Subcutaneous adipose tissue (tissue), 4 donors: ENCODE measurements around the gene ZNF236. TPM values are rescaled to one million over a fixed set of nuclear protein-coding genes. Genes with fewer than 3 reads are reported as not detected.

ENCODE experiments used
- CTCF ChIP-seq: fragments of 450-650 bp; IDR thresholded peaks from one replicate; pipeline ENCODE4 v1.5.1; 2016; ENCODE audit warnings: low read depth, mild to moderate bottlenecking, control low read depth, antibody characterized with exemption, moderate library complexity
- total RNA-seq, 4 donors: library from RNA; depleted of rRNA; stranded (reverse); fragments of >200 nt; gene quantifications; one replicate each; pipeline ENCODE4 v1.1.0, GENCODE V29; 2016

Gene ZNF236
- total RNA-seq, 4 donors from 2014 or later: 11.4 to 15.5 (median 13.8) TPM

- no peak for TF ChIP-seq CTCF
Observed at GRCh38 chr18:76938619-76939018, 116.3 kb downstream of the ZNF236 start.

DNA sequence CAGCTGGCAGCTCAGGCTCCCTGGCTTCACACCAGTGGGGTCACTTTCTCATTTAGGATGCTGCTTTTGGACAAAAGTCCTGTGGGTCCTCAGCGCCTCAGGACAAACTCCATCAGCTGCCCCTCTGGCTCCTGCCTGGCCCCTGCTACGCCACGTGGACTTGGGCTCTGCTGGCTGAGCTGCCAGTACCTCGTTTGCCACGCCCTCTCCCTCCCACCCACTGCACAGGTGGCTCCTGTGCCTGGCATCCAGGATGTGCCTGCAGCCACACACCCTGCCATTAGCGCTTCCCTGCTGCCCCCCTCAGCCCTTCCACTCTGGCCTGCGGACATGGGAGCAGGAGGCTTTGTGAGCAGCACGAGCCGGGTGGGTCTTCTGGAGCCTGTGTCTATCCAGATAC, 118.9 kb downstream of the ZNF236 start:
- TF ChIP-seq CTCF: no peak

DNA sequence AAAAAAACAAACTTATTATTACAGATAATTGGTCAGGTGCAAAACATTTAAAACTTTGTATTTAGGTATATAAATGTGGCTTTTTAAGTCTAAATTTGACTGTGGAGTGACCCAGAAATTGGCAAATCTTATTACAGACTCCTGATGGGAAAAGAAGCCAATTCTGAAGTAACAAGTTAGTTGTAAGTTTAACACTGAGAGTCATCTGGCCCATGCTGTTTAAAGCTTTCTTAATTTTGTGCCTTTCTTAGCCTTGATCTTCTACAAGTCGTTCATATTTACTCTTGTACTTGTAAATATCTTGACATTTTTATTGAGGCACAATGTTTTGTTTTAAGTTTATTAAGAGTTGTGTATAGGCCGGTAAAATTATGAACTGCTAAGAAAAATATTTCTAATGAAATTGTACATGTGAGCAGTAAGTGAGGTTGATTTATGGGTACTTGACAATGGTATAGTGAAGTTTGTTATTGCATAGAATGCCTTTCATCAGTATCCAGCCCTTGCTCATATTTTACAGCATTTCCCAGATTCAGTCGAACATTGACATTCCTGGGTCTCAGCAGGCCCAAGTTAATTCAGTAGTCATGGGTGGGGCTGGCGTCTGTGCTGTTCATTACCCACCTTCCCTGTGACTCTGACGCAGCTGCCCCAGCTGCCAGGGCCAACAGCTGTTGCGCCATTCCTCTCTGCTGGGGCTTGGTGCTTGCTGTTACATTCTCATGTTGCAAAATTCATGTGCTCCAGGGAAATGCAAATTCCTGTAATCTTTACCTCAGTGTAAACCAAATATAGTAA, 121.4 kb downstream of the ZNF236 start:
- TF ChIP-seq CTCF: no peak

DNA sequence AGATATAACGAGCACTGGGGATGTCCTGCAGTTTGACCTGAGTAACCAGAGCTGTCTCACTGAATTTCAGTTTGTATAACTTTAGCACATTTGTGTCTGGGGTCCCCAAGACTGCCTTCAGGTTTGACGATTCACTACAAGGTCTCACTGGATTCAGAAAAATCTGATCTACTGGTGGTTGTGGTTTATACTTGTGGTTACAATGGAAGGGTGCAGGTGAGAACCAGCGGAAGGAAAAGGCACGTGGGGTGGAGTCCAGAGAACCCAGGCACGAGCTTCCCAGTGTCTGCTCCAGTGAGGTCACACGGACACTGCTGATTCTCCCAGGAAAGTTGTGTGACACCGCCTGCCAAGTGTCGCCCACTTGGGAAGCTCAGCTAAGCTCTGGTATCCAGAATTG, 126.0 kb downstream of the ZNF236 start:
- no peak for TF ChIP-seq CTCF

DNA sequence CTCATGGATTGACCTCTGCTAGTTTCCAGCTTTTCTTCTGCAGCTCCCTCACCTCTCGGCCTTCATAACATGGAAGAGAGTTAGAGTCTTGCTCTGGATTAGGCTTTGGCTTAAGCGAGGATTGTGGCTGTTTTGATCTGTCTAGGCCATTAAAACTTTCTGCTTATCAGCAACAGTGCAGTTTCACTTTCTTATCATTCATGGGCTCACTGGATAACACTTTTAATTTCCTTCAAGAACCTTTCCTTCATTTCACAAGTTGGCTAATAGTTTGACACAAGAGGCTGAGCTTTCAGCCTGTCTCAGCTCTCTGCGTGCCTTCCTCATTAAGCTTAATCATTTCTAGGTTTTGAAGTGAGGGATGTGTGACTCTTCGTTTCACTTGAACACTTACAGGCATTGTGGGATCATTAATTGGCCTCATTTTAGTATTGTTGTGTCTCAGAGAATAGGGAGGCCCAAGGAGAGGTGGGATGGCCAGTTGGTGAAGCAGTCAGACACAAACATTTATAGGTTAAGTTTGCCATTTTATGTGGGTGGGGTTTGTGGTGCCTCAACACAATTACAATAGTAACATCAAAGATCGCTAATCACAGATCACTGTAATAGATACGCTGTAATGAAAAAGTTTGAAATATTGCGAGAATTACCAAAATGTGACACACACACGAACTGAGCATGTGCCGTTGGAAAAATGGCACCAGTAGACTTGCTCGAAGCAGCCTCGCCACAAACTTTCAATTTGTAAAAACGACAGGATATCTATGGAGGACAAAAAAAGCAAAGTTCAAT, 129.3 kb downstream of the ZNF236 start:
- no peak for TF ChIP-seq CTCF

DNA sequence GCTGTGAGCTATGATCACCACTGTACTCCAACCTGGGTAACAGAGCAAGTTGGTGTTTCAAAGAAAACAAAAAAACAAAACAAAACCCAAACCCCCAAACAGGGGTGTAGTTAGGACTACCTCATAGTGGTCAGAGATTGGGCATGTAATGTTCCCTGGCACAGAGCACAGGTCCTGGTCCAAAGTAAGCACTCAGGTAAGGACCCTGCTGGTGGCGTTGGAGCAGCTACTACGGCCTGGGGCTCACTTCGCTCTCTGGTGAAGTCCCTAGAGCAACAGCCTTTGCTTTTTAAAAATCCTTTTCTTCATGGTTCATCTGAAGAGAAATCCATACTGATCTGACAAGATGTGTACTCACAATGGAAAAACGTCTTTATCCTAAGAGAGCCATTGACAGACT, 130.4 kb downstream of the ZNF236 start:
- no peak for TF ChIP-seq CTCF

DNA sequence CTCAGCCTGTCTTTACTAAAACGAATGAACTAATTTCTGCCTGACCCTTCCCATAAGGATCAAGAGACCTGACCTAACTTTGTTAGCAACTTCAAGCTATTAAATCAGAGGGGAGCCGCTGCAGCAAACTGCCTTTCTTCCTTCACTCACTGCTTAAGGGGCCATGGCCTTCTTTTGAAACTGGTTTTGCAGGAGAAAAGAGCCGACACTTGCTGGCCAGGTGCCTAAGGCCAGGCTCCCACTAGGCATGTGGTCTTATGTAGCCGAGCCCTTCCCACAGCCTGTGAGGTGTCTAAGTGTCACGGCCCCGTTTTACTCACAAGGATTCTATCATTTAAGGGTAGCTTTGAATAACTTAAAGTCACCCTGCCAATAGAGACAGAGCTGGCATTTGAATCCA, 130.8 kb downstream of the ZNF236 start:
- no peak for TF ChIP-seq CTCF
